HG02938 (cell line): ENCODE measurements around the gene DPH1.
"Not testable (repeated sequence)": the region's sequence is repeated elsewhere in the genome, so short reads cannot be mapped to it uniquely, and the experiment has no call there.

Experiments used
- ATAC-seq: cut with Tn5 transposase; IDR thresholded peaks from one replicate; pipeline ENCODE4 v1.9.1; 2021; ENCODE audit warnings: mild to moderate bottlenecking, moderate library complexity; ENCODE audit not compliant: unreplicated experiment

Gene DPH1

DNA sequence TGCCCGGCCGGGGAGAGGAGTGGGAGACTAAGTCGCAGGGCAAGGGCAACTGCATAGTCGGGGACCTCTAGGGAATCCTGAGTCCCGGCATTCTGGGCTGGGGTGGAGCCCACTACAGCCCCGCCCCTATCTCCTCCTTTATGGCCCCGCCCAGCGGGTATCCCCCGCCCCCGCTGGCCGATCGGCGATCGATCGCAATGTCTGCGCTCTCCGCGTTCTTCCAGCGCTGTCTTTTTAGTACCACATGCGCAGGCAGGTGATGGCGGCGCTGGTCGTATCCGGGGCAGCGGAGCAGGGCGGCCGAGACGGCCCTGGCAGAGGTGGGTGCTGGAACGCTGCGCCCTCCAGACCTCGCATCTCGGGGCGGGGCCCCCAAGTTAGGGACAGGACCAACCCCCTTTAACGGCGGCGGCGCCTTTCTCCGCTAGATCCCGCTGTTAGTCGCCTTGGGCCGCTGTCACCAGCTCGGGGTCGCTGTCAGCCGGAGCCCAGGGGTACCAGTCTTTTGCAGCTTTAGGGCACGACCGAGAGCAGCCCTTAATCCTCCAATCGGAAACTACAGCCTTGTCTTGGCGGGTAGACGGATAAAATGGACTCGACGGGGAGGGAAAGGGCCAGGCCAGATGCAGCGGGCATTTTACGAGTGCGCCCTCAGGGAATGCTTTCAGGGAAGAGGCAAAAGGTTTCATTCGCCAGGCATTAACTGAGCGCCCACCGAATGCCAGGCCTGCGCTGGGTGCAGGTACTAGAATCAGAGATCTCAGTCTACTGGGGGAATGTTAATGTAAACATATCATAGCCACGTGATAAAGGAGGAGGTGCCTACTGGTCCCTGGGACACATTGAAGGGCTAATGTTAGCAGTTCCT is at the start of gene DPH1:
Gene DPH1 (plus strand): TSS at position 243 of the 868 bp plus-strand sequence. CDS start 17 bp downstream, at position 260.
- ATAC-seq: peak; percentile 81

DNA sequence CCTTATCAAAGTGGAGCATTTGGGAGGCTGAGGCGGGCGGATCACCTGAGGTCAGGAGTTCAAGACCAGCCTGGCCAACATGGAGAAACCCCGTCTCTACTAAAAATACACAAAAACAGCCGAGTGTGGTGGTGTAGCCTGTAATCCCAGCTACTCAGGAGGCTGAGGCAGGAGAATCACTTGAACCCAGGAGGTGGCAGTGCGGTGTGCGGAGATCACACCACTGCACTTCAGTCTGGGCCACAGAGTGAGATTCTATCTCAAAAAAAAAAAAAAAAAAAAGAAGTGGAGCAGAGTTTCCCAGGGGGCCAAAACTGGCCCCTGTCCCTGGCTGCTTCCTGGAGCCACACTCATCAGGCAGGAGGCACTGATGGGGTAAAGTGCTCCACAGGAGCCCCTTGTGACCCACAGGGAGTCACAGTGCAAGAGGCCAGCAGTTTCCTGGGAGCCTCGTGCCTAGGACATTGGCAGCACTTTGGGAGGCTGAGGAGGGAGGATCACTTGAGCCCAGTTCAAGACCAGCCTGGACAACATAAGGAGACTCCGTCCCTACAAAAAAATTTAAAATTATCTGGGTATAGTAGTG is 49.2 kb upstream of the DPH1 start:
- ATAC-seq: no peak

DNA sequence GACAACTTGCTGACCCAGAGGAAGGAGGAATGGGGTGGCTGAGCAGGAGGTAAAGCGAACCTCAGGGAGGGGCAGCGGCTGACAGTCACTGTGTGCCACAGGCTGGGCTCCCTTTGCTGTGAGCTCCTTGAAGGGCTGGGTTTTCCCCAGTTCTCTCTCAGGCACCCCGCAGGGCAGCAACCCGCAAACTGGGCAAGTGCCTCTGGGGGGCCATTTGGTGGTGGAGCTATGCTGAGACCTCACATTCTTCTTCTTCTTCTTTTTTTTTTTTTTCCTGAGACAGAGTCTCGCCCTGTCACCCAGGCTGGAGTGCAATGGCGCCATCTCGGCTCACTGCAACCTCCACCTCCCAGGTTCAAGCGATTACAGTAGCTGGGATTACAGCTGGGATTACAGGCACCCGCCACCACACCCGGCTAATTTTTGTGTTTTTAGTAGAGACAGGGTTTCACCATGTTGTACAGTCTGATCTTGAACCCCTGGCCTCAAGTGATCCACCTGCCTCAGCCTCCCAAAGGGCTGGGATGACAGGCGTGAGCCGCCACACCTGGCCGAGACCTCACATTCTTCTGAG is 47.1 kb upstream of the DPH1 start:
- not testable (repeated sequence) for ATAC-seq

- ATAC-seq: no peak
Observed at GRCh38 chr17:1985093-1985492, 44.9 kb upstream of the DPH1 start.

GRCh38 chr17:1985686-1986085 is 44.3 kb upstream of the DPH1 start:
- ATAC-seq: no peak

DNA sequence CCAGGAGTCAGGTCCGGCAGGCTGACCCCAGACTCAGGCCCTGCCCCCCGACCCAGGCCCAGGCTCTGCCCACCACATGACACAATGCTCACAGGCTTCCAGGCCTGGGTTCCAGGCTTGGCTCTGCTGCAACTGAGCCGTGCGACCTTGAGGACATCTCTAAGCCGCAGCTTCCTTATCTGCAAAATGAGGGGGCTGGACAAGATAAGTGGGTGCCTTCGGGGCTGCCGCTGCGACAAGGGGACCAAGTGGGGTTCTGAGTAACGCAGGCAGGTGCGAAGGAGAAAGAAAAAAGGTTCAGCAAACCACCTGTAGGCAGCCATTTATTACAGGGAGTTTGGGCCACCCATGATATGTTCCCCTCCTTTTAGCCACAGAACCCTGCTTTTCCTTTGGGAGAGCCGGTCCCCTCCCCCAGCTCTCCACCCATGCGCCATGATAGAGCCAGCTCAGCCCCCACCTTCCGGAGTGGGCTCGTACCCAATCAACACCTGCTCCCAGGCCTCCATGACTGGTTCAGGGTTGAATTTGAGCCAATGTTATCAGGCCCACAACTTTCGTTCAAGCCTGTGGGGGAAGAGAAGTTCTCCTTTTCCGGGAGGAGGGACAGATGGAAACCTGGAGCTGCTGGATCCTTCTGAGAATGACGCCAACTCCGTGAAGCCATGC is 43.0 kb upstream of the DPH1 start:
- no peak for ATAC-seq

- no peak for ATAC-seq
Observed at GRCh38 chr17:1989135-1989534, 40.8 kb upstream of the DPH1 start.

DNA sequence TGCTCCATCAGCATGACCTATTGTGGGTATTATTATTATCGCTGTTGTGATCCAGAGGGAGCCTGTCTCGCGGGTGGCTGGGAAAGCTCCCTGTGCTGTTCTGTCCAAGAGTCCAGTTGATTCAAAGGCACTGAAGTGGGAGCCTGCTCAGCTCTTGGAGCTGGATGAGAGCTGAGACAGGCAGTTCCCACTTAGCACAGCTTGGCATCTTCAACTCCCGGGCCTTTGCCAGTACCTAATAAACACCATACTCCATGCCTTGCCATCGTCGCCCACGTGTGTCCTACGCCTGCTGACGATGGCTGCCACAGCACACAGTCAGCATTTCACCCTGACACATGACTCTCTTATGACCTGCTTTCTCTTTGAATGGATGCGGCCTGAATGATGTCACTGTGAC is 37.4 kb upstream of the DPH1 start:
- ATAC-seq: no peak

DNA sequence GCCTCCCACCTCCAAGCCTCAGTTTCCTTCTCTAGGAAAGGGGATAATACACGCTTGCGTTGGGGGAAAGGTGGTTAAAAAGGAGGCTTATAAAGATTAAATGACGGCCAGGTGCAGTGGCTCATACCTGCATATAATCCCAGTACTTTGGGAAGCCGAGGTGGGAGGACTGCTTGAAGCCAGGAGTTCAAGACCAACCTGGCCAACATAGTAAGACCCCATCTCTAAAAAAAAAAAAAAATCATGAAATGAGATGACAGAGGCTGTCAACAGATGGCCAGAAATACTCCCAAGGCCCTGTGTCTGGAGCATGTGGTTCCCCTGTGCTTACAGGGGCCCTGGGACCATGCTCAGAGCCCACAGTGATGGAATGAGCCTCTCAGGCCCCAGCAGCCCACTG is 35.2 kb upstream of the DPH1 start:
- ATAC-seq: no peak

- ATAC-seq: no peak
Observed at GRCh38 chr17:1995321-1995892, 34.5 kb upstream of the DPH1 start.

- ATAC-seq: no peak
Observed at GRCh38 chr17:1995907-1996799, 33.8 kb upstream of the DPH1 start.

- ATAC-seq: no peak
Observed at GRCh38 chr17:1996800-1997288, 33.1 kb upstream of the DPH1 start.

- no peak for ATAC-seq
Observed at GRCh38 chr17:1997289-1997926, 32.5 kb upstream of the DPH1 start.

- no peak for ATAC-seq
Observed at GRCh38 chr17:1997927-1998742, 31.8 kb upstream of the DPH1 start.

GRCh38 chr17:1999557-2000251 is 30.2 kb upstream of the DPH1 start:
- no peak for ATAC-seq

DNA sequence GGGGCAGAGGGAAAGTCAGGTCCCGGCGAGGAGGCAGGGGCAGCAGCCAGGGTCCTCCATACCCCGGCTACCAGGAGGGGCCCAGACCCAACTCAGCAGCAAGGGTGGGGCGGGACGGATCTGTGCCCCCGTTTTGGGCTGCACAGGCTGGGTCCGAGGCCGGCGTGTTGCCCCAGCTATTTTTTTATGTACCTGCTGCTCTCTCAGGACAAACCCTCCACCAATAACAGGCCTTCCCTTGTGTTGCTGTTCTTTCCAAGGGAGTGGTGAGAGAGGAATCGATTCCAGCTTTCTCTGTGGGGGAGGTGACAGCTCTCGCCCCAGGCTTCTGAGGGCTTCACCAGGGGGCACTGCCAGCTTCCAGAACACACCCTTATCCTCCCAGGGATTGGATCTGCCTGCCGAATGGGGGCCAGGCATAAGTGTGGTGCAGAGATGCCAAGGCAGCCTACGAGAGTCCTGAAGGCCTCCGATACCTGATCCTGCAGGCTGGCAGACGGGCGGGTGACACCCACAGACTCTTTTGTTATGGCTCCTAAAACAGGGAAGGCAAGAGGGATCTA is 27.1 kb upstream of the DPH1 start:
- ATAC-seq: no peak

DNA sequence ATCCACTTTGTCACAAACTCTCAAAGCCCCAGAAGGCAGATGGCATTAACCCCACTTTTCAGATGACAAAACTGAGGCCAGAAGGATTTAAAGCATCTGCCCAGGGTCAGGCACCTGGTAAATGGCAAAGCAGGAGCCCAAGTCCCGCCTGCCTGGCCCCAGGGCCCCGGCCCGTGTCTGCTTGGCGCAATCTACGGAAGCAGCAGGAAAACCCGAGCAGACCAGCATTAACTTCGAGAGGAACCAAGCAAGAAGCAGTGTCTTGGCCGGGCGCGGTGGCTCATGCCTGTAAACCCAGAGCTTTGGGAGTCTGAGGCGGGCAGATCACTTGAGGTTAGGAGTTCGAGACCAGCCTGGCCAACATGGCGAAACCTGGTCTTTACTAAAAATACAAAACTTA is 26.4 kb upstream of the DPH1 start:
- no peak for ATAC-seq

GRCh38 chr17:2004435-2004952 is 25.5 kb upstream of the DPH1 start:
- ATAC-seq: no peak
